Measurements from ENCODE around the gene METTL25B. TPM values are rescaled to one million over a fixed set of nuclear protein-coding genes. Genes with fewer than 3 reads are reported as not detected.

Gene METTL25B
- total RNA-seq, 1 donor from 2014 or later, result 13.0 TPM

DNA sequence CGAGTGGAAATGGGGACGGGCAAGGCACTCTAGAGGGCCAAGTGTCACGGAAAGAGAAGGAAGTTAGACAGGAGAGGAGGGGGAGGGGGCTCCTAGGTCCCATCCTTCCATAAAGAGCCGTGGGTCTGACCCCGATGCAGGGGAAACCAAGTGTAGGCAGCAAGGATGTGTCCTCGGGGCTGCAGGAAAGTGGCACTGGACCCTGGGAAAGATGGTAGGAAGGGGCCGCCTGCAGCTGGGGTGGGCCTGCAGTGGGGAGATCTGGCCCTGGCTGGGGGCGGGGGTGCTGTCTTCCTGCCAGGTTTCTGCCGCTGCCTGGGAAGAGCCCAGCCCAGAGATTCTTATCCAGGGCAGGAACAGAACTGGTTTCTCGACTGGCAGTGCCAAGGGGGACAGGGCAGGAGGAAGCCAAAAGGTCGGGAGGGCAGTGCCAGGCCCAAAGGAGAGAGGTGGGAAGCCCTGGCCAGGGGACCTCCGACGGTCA lies 35.8 kb upstream of the METTL25B start:
- H3K27me3 ChIP-seq (ENCODE audit: control insufficient read depth, insufficient read depth, low read length), result no peaks in the 10 kb centered on the region
- H3K36me3 ChIP-seq (ENCODE audit: control insufficient read depth, insufficient read depth, low read length), result no peaks in the 10 kb centered on the region
- no peak for DNase-seq (ENCODE audit: low read depth)
- TF ChIP-seq, protein P1, sequence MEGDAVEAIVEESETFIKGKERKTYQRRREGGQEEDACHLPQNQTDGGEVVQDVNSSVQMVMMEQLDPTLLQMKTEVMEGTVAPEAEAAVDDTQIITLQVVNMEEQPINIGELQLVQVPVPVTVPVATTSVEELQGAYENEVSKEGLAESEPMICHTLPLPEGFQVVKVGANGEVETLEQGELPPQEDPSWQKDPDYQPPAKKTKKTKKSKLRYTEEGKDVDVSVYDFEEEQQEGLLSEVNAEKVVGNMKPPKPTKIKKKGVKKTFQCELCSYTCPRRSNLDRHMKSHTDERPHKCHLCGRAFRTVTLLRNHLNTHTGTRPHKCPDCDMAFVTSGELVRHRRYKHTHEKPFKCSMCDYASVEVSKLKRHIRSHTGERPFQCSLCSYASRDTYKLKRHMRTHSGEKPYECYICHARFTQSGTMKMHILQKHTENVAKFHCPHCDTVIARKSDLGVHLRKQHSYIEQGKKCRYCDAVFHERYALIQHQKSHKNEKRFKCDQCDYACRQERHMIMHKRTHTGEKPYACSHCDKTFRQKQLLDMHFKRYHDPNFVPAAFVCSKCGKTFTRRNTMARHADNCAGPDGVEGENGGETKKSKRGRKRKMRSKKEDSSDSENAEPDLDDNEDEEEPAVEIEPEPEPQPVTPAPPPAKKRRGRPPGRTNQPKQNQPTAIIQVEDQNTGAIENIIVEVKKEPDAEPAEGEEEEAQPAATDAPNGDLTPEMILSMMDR (IDR thresholded peaks at IDR 0.05; ENCODE audit: insufficient read depth, low read length, poor library complexity, severe bottlenecking), result no peak
- H3K4me3 ChIP-seq (ENCODE audit: low read depth, low read length), result no peak overlapping the region

DNA sequence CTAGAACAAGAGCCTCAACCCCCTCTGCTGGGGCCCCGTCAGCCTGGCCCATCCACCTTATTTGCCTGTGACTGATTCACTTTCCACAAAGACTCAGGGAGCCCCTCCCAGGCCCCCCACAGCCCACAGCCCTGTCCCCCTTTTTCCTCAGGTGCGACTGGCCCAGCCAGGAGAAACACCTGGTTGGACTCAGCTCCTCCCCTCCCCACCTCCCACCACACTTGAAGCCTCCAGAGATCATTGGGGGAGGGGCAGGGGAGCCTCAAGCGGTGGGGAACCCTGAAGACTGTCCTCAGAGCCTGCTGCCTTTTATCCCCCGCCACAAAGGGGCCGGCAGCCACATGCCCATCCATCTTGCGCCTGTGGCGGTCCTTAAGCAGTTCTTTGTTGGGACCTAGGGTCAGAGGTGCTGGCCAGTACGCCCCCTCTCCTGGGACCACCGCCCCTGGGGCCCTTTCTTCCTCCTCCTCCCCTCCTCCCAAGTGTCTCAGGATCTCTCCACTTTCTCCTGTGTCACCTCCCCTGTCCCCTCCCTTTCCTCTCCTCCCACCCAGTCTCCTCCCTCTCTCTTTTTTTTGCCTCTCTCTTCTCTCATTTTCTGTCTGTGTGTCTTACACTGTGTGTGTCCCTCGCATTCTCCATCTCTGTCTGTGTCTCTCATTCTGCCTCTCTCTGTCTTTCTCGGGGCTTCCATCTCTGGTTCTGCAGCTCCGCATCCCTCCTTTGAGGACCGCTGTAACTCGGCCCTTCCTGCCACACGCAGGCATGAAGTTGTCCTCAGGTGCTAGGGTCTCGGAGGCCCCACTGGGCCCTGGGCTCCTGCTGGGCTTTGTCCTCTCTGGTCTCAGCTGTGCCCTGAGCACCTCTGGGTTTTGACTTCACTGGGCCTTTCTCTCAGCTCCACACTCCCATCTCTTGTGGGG lies 35.1 kb upstream of the METTL25B start:
- no peak for DNase-seq (ENCODE audit: low read depth)
- Histone ChIP-seq H3K4me3 (ENCODE audit: low read depth, low read length) (no peak overlapping the region), H3K27me3 (ENCODE audit: control insufficient read depth, insufficient read depth, low read length) (no peaks in the 10 kb centered on the region), H3K36me3 (ENCODE audit: control insufficient read depth, insufficient read depth, low read length) (no peaks in the 10 kb centered on the region)
- TF ChIP-seq, protein P1 (IDR thresholded peaks at IDR 0.05; ENCODE audit: insufficient read depth, low read length, poor library complexity, severe bottlenecking), result no peak

GRCh38 chr1:156693848-156694689 lies 34.2 kb upstream of the METTL25B start:
- TF ChIP-seq, protein P1 (IDR thresholded peaks at IDR 0.05; ENCODE audit: insufficient read depth, low read length, poor library complexity, severe bottlenecking), result no peak
- no peak for DNase-seq (ENCODE audit: low read depth)
- Histone ChIP-seq H3K36me3 (ENCODE audit: control insufficient read depth, insufficient read depth, low read length) (no peaks in the 10 kb centered on the region), H3K27me3 (ENCODE audit: control insufficient read depth, insufficient read depth, low read length) (no peaks in the 10 kb centered on the region), H3K4me3 (ENCODE audit: low read depth, low read length) (no peak overlapping the region)

DNA sequence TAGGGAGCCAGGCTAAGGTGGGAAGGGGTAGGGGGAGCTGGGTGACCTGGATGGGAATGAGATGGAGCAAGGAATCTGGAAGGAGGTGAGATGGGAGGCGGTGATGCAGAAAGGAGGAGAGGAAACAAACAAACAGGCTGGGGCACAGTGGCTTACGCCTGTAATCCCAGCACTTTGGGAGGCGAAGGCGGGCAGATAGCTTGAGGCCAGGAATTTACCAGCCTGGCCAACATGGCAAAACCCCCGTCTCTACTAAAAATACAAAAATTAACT lies 33.6 kb upstream of the METTL25B start:
- Histone ChIP-seq H3K27me3 (ENCODE audit: control insufficient read depth, insufficient read depth, low read length) (no peaks in the 10 kb centered on the region), H3K4me3 (ENCODE audit: low read depth, low read length) (no peak overlapping the region), H3K36me3 (ENCODE audit: control insufficient read depth, insufficient read depth, low read length) (no peaks in the 10 kb centered on the region)
- TF ChIP-seq, protein P1 (IDR thresholded peaks at IDR 0.05; ENCODE audit: insufficient read depth, low read length, poor library complexity, severe bottlenecking), result no peak
- no peak for DNase-seq (ENCODE audit: low read depth)

DNA sequence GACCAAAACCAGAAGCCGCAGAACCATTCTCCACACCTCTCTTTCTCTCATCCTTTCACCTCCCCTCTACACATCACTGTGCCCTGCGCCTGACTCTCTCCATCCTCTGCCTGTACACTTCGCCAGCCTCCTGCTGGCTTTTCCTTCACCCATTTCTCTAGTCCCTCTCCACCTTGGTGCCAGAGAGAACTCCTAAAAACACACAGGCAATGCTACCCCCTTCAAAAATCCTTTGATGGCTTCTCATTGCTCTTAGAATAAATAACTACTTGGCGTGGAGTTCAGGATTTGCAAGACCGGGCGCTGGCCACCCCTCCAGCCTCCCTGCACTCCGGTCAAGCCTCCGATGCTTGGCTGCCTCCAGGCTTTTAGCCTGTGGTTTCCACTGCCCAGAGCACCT lies 31.5 kb upstream of the METTL25B start:
- Histone ChIP-seq H3K36me3 (ENCODE audit: control insufficient read depth, insufficient read depth, low read length) (peaks cover 2% of the 10 kb centered on the region), H3K27me3 (ENCODE audit: control insufficient read depth, insufficient read depth, low read length) (no peaks in the 10 kb centered on the region), H3K4me3 (ENCODE audit: low read depth, low read length) (no peak overlapping the region)
- DNase-seq (ENCODE audit: low read depth), result no peak
- TF ChIP-seq, protein P1 (IDR thresholded peaks at IDR 0.05; ENCODE audit: insufficient read depth, low read length, poor library complexity, severe bottlenecking), result no peak
